Right renal pelvis (tissue), 4 donors: ENCODE measurements around the gene PLPPR3. TPM values are rescaled to one million over a fixed set of nuclear protein-coding genes. Genes with fewer than 3 reads are reported as not detected.
"Not testable (repeated sequence)": the region's sequence is repeated elsewhere in the genome, so short reads cannot be mapped to it uniquely, and the experiment has no call there.

Source experiments
- DNase-seq, 4 donors: peaks; one replicate each; pipeline ENCODE4 v3.0.0-alpha.2; 2013; ENCODE audit warnings: low read depth in 4 of 4, low spot score in 3 of 4, missing footprints in 1 of 4
- polyA plus RNA-seq, 4 donors: library from polyadenylated mRNA; unstranded; fragments of 120-200 nt; gene quantifications; one replicate each; pipeline ENCODE4 v1.2.1, GENCODE V29; 2013; ENCODE audit not compliant: insufficient read length in 4 of 4

The PLPPR3 gene
- polyA plus RNA-seq, 4 donors, result 8.6 to 19.1 (median 13.6) TPM

DNA sequence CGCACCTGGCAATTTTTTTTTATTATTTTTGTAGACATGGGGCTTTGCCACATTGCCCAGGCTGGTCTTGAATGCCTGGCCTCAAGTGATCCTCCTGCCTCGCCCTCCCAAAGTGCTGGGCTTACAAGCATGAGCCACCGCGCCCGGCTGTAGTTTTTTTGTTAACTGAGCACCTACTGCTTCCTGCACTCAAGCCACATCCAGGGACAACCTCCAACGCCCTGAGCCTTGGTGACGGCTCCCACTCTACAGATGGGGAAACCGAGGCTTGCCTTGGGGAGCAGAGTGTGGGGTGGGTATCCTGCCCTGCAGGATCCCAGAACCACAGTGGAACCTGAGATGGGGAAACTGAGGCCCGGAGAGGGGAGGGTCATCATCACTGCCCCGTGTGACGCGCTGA, 33.4 kb upstream of the PLPPR3 start:
- no peak for DNase-seq

DNA sequence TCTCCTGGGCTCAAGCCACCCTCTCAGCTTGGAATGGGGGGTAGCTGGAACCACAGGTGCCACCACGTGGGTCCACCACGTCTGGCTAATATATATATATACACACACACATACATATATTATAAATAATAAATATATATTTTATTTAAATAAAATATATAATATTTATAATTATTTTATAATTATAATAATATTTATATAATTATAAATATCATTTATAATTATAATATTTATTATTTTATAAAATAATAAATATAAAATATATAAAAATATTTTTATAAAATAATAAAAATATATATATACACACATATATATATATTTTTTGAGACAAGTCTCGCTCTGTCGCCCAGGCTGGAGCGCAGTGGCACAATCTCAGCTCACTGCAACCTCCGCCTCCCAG, 32.8 kb upstream of the PLPPR3 start:
- DNase-seq, result no peak

DNA sequence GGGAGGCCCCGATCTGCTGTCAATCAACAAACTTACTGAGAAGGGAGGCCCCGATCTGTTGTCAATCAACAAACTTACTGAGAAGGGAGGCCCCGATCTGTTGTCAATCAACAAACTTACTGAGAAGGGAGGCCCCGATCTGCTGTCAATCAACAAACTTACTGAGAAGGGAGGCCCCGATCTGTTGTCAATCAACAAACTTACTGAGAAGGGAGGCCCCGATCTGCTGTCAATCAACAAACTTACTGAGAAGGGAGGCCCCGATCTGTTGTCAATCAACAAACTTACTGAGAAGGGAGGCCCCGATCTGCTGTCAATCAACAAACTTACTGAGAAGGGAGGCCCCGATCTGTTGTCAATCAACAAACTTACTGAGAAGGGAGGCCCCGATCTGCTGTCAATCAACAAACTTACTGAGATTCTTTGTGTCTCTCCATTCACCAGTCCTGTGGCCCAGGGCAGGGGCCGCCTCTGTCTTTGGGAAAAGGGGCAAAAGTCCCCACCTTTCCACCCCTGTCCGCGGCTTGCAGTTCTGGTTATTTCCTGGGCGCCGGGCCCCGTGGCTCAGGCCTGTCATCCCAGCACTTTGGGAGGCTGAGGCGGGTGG, 32.0 kb upstream of the PLPPR3 start:
- not testable (repeated sequence) for DNase-seq

DNA sequence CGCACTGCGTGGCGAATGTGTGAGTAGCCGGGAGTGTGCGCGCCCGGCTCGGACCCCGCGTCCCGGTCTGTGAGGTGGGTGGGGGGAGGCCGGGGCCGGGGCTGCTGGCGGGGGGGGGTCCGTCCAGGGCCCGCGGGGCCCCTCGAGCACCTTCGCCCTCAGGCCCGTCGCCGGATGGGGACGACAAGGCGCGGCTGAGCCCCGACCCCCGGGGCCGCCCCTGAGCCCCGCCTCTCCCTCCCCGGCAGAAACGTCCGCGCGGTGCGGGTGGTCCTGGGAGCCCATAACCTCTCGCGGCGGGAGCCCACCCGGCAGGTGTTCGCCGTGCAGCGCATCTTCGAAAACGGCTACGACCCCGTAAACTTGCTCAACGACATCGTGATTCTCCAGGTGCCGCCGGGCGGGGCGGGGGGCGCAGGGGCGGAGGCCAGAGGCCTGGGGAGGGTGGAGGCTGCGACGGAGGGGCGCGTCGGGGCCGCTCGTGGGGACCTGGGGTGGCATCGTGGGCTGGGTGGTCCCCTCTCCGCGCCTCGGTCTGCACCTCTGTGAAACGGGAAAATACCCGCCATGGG, 31.3 kb upstream of the PLPPR3 start:
- no peak for DNase-seq

DNA sequence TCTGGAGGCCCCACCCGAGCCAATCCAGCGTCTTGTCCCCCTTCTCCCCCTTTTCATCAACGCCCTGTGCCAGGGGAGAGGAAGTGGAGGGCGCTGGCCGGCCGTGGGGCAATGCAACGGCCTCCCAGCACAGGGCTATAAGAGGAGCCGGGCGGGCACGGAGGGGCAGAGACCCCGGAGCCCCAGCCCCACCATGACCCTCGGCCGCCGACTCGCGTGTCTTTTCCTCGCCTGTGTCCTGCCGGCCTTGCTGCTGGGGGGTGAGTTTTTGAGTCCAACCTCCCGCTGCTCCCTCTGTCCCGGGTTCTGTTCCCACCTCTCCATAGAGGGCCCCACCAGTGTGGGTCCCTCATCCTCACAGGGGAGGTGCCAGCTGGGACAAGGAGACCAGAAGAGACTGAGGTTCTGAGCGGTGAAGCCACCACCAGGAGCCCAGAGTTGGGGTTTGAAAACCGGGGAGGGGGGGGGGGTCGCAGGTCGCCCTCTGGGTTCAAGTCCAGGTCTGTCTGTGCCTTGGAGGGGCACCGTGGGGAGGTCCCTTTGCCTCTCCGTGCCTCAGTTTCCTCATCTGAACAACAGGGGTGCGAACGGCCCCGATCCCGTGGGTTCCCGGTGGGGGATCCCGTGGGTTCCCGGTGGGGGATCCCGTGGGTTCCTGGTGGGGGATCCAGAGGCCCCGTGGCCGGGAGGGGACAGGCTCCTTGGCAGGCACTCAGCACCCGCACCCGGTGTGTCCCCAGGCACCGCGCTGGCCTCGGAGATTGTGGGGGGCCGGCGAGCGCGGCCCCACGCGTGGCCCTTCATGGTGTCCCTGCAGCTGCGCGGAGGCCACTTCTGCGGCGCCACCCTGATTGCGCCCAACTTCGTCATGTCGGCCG, 30.6 kb upstream of the PLPPR3 start, which contains the start of gene ELANE:
TSS of gene ELANE (plus strand) at position 168 of the 878 bp plus-strand sequence. CDS start at position 194, 26 bp downstream.
- DNase-seq, result no peak

DNA sequence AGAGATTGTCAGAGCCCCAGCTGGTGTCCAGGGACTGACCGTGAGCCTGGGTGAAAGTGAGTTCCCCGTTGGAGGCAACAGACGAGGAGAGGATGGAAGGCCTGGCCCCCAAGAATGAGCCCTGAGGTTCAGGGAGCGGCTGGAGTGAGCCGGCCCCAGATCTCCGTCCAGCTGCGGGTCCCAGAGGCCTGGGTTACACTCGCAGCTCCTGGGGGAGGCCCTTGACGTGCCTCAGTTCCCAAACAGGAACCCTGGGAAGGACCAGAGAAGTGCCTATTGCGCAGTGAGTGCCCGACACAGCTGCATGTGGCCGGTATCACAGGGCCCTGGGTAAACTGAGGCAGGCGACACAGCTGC, 29.2 kb upstream of the PLPPR3 start:
- DNase-seq, result no peak

DNA sequence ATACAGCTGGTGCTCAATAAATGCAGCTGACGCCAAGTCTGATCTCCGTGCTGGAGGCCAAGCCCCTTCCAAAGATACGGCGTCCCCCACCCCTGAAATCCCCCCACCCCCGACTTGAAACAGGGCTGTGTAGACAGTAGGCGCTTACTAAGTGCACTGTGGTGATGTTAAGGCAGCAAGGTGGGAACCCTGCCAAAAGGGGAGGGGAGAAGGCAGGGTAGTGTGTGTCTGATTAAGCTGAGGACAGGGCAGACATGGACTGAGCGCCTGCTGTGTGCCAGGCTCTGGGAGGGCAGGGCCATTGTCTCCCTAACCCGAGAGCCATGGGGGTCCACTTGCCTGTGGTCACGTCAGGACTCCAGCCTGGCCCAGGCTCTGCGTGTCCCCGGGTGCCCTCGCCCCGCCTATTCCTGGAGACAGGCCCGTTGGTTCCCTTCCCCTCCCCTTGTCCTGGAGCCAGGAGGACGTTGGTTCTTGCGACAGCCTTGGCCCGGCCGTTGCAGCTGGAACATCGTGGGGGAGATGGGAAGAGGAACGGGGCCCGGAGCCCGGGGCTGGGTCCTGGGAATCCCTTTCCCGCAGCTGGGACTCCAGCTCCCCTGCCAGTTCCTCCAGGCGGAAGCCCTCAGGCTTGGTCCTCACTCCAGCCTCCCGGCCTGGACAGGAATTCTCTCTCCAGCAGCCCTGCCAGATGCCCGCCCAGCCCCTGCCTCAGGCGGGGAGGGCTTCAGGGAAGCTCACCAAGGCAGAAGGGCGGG, 28.6 kb upstream of the PLPPR3 start:
- peak in 1 of 4 donors; percentile 54 for DNase-seq

DNA sequence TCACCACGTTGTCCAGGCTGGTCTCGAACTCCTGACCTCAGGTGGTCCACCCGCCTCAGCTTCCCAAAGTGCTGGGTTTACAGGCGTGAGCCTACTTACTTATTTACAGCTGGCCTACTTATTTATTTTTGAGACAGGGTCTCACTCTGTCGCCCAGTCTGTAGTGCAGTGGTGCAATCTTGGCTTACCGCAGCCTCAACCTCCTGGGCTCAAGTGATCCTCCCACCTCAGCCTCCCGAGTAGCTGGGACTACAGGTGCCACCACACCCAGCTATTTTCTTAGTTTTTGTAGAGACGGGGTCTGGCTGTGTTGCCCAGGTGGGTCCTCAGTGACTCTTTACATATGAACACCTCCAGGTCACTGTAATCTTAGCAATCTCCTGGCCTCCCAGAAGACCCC, 27.4 kb upstream of the PLPPR3 start:
- DNase-seq, result not testable (repeated sequence)

DNA sequence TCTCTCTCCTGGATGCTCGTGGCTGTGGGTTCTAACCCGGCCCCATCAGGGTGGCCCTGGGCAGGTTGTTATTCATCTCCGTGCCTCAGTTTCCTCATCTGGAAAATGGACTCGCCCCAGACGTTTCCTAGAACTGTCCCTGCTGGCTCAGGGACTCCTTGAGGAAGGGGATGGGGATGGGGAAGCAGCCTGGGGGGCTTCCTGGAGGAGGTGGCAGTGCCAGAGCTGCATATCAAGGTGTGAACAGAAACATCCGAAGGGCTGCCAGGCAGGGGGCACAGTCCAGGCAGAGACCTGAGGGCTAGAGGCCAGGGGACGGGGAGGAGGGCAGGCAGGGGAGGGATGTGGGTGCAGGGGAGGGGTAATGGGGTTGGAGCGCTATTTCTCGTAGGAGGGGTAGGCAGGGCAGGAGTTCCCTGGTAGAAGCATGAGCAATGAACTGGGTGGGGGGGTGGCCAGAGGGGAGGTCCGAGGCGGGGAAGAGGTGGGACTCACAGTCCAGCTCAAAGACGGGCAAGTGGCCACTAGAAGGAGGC, 26.7 kb upstream of the PLPPR3 start:
- no peak for DNase-seq

DNA sequence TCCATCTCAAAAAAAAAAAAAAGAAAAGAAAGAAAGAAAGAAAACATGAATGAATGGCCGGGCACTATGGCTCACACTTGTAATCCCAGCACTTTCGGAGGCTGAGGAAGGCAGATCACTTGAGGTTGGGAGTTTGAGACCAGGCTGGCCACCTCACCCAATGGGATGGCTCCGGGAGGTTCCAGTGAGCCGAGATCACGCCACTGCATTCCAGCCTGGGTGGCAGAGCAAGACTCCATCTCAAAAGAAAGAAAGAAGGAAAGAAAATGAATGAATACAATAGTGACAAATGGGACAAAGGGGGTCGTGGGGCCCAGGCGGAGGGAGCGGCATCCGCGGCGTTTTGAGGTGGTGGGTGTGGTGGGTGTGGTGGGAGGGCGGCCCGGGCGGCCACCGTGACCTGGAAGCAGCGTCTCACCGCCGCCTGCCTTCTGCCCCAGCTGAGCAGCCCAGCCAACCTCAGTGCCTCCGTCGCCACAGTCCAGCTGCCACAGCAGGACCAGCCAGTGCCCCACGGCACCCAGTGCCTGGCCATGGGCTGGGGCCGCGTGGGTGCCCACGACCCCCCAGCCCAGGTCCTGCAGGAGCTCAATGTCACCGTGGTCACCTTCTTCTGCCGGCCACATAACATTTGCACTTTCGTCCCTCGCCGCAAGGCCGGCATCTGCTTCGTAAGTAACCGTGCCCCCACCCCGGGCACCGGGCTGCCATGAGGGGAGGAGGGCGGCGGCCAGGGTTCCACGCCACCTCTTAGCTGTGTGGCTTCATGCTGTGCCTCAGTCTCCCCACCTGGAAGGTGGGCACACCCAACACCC, 24.2 kb upstream of the PLPPR3 start:
- no peak for DNase-seq

DNA sequence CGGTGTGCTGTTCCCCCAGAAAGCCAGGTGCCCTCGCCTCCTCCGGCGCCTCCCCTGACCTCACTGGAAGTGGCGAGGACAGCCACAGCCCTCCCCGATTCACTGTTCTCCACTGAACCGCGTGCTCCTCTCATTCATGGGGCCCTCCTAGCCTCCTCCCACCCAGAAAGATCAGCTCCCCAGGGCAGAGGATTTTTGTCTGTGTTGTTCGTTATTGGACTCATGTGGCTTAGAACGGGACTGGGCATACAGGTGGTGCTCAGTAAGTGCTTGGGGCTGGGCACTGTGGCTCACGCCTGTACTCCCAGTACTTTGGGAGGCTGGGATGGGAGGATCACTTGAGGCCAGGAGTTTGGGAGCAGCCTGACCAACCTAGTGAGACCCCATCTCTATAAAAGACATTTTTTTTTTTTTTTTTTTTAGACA, 22.8 kb upstream of the PLPPR3 start:
- no peak for DNase-seq

DNA sequence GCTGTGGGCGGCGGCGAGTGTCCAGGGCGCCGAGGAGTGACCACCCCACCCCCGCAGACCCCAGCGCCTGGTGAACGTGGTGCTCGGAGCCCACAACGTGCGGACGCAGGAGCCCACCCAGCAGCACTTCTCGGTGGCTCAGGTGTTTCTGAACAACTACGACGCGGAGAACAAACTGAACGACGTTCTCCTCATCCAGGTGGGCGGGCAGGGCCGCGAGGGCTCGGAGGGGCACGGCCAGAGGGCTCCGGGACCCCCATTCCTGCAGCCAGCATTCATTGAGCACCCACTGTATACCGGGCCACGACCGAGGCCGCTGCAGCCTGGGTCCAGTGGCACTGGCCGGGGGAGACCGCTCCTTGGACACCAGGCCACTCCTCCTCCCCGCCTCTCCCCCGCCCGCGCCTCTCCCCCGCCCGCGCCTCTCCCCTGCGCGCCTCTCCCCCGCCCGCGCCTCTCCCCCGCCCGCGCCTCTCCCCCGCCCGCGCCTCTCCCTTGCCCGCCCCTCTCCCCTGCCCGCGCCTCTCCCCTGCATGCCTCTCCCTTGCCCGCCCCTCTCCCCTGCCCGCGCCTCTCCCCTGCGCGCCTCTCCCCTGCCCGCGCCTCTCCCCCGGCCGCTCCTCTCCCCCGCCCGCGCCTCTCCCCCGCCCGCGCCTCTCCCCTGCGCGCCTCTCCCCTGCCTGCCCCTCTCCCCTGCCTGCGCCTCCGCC, 22.2 kb upstream of the PLPPR3 start:
- no peak for DNase-seq

DNA sequence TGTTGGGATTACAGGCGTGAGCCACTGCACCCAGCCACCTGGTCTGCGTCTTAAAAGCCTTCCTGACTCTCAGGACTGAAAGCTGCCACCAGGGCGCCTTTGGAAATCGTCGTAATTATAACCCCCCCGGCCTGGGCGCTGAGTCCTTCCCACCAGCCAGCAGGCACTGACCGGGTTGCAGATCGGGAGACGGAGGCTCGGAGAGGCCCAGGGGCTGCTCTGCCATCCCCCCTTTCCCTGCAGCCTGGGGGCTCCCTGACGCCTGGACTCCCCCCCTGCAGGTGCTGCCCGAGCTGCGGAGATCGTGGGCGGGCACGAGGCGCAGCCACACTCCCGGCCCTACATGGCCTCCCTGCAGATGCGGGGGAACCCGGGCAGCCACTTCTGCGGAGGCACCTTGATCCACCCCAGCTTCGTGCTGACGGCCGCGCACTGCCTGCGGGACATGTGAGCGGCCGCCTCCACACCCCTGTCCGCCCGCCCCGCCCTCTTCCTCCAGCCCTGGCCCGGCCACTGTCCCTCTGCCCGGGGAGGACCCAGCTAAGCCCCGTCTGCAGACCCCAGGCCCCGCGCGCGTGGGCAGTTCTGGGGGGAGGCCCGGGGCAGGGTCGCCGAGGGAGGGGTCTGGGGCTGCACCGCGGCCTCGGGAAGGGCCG, 21.6 kb upstream of the PLPPR3 start:
- no peak for DNase-seq

DNA sequence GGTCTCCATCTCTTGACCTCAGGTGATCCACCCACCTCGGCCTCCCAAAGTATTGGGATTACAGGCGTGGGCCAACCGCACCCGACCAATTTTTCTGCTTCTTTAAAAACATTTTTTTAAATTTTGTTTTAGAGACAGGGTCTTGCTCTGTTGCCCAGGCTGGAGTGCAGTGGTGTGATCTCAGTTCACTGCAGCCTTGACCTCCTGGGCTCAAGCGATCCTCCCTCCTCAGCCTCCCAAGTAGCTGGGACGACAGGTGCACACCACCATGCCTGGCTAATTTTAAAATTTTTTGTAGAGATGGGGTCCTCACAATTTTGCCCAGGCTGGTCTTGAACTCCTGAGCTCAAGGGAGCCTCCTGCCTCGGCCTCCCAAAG, 21.0 kb upstream of the PLPPR3 start:
- not testable (repeated sequence) for DNase-seq

DNA sequence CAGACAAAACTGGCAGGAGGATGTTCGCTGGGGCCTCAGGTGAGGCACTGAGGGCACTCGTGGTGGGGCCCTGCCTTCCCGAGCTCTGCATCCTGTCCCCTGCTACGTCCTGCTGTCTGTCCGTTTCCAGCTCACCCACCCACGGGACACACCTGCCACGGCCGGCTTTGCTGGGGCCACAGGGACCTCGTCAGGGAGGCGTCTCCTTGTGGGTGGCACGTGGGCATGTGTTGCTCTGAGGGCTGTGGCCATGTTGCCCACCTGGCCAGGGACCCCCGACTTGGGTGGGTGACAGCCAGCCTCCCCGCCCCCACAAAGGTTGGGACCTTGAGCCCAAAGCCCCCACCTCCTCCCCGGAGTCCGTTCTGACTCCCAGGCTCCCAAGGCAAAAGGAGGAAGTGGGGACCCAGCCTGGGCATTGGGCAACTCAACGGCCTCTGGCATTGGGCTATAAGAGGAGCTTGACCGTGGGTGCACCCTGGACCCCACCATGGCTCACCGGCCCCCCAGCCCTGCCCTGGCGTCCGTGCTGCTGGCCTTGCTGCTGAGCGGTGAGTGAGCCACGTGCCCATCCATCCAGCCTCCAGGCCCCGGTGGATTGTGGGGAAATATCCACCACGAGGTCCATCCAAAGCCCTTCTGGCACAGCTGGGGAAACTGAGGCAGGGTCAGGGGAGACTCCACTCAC, 18.9 kb upstream of the PLPPR3 start, which contains the start of gene PRTN3:
TSS of gene PRTN3 (plus strand) at position 481 of the 688 bp plus-strand sequence. CDS start at position 491, 10 bp downstream.
- DNase-seq, result no peak

DNA sequence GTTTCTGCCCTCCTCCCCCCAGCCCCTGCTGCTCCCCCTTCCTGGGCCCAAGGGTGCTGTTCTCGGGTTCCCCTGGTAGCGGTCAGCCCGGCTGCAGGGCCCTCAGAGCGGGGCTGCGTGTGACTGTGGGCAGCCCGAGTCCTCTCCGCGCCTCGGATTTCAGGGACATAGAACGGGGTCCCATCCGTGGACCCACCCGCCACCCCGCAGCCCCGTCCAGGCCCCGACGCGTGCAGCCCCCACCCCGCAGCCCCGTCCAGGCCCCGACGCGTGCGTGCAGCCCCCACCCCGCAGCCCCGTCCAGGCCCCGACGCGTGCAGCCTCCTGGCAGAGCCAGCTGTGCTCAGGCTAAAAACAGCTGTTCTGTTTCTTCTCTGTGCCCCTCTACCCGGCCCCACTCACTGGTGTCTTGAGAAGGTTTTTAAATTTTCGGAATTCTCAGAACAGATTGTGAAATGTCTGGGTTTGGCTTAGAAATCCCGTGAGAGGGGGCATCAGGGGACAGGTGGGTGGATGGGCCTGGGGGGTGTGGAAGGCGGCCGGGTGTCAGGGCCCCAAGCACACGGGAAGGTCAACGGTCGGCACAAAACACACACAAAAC, 13.6 kb upstream of the PLPPR3 start:
- DNase-seq, result no peak

DNA sequence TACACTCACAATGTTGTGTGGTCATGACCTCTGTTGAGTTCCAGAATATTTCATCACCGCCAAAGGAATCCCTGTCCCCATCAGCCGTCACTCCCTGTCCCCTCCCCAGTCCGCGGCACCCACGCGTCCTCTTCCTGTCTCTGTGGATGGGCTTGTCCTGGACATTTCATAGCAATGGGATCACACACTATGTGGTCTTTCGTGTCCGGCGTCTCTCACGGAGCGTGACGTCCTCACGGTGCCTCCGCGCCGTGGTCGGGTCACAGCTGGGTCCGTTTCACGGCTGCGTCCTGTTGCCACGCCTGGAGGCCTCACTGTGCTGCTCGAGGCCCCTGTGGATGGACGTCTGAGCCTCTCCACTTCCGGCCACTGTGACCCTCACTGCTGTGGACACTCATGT, 12.5 kb upstream of the PLPPR3 start:
- no peak for DNase-seq
